ENCODE measurements around the gene CDC42EP3. TPM values are rescaled to one million over a fixed set of nuclear protein-coding genes. Genes with fewer than 3 reads are reported as not detected.

Gene CDC42EP3
- total RNA-seq, 1 experiment from 2014 or later = 31.5 TPM

DNA sequence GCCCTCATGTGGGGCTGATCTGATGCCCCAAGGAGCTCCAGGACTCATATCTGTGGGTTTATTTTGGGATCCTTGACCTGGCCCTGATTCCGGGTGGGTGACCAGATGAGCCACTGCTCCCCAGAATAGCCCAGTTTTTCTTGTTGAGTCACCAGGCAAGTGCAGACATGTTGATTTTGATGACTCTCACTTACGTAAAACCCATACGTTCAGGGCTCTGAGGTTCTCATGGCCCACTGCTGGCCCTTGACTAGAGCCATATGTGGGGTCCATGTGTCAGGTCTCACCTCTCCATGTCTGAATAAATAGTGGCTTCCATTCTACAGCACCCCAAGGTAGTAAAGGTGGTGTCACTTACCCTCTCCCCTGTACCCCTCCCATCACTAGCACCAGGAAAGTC, 41.9 kb downstream of the CDC42EP3 start:
- CTCF ChIA-PET = no interaction called here
- H3K36me3 Mint-ChIP-seq = no peaks in the 10 kb centered on the region
- ATAC-seq = no peak
- H3K27me3 Mint-ChIP-seq (ENCODE audit: low read depth) = no peaks in the 10 kb centered on the region; the same call in 1 of the 2 replicates
- no peaks in the 10 kb centered on the region for H3K4me1 Mint-ChIP-seq
- H3K27ac Mint-ChIP-seq = no peak overlapping the region
- TF ChIP-seq NR2C2 (CRISPR knock-in tag; IDR thresholded peaks at IDR 0.05) (no peak), GRHL2 (CRISPR knock-in tag; IDR thresholded peaks at IDR 0.05; ENCODE audit: insufficient replicate concordance, severe bottlenecking) (no peak), SMAD4 (CRISPR knock-in tag; IDR thresholded peaks at IDR 0.05) (no peak), JAZF1 (CRISPR knock-in tag; IDR thresholded peaks at IDR 0.05) (no peak), RORB (CRISPR knock-in tag; IDR thresholded peaks at IDR 0.05) (no peak), HMGA2 (CRISPR knock-in tag; IDR thresholded peaks at IDR 0.05) (no peak), USF2 (CRISPR knock-in tag; IDR thresholded peaks at IDR 0.05) (no peak), GTF2I (CRISPR knock-in tag; conservative IDR thresholded peaks at IDR 0.05) (no peak), AFF4 (CRISPR knock-in tag; IDR thresholded peaks at IDR 0.05; ENCODE audit: borderline replicate concordance) (no peak), NFE2L1 (CRISPR knock-in tag; IDR thresholded peaks at IDR 0.05) (no peak), TEAD4 (CRISPR knock-in tag; IDR thresholded peaks at IDR 0.05) (no peak), ZMAT4 (CRISPR knock-in tag; IDR thresholded peaks at IDR 0.05) (no peak), NFYB (CRISPR knock-in tag; conservative IDR thresholded peaks at IDR 0.05; ENCODE audit: low read depth) (no peak)
- TF ChIP-seq, protein P1, sequence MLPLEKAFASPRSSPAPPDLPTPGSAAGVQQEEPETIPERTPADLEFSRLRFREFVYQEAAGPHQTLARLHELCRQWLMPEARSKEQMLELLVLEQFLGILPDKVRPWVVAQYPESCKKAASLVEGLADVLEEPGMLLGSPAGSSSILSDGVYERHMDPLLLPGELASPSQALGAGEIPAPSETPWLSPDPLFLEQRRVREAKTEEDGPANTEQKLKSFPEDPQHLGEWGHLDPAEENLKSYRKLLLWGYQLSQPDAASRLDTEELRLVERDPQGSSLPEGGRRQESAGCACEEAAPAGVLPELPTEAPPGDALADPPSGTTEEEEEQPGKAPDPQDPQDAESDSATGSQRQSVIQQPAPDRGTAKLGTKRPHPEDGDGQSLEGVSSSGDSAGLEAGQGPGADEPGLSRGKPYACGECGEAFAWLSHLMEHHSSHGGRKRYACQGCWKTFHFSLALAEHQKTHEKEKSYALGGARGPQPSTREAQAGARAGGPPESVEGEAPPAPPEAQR (CRISPR knock-in tag; IDR thresholded peaks at IDR 0.05) = no peak
- TF ChIP-seq, protein P2, sequence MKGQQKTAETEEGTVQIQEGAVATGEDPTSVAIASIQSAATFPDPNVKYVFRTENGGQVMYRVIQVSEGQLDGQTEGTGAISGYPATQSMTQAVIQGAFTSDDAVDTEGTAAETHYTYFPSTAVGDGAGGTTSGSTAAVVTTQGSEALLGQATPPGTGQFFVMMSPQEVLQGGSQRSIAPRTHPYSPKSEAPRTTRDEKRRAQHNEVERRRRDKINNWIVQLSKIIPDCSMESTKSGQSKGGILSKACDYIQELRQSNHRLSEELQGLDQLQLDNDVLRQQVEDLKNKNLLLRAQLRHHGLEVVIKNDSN (CRISPR knock-in tag; IDR thresholded peaks at IDR 0.05) = no peak
- TF ChIP-seq, protein P3, sequence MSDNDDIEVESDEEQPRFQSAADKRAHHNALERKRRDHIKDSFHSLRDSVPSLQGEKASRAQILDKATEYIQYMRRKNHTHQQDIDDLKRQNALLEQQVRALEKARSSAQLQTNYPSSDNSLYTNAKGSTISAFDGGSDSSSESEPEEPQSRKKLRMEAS (CRISPR knock-in tag; IDR thresholded peaks at IDR 0.05) = no peak
- DNase-seq (ENCODE audit: low spot score) = no peak
- POLR2A ChIA-PET = no interaction called here
- no peaks in the 10 kb centered on the region; the same call in 1 of the 2 replicates for H3K9me3 Mint-ChIP-seq
- H3K4me3 Mint-ChIP-seq = no peak overlapping the region

DNA sequence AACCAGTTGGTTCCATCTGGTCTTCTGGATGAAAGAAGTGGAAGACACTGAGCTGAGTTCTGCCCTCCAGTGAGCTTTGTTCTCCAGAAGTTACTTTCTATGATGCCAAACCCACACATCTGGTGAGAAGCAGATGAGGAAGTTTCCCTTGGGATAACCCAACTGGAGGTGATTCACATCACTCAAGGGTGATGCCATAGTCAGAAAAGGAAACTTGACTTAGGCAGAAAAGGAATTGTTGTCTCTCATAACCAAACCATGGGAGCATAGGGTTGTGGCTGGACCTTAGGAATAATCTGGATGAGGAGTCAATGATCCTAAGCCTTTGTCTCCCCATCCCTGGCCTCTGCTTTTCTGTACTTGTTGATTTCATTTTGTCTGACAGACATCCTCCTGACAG, 43.7 kb downstream of the CDC42EP3 start:
- CTCF ChIA-PET = interaction anchor here (0.6 kb wide), 1 partner anchor 214 kb away, joined by 5 read pairs; no protein-coding TSS in a partner anchor
- no peak overlapping the region for H3K27ac Mint-ChIP-seq

More for the DNA sequence above, 43.7 kb downstream of the CDC42EP3 start:
- TF ChIP-seq ZNF263 (CRISPR knock-in tag; IDR thresholded peaks at IDR 0.05; ENCODE audit: low read depth) (no peak), ATF6 (CRISPR knock-in tag; IDR thresholded peaks at IDR 0.05) (no peak), GTF2I (CRISPR knock-in tag; conservative IDR thresholded peaks at IDR 0.05) (no peak)
- Mint-ChIP-seq H3K4me1 (no peaks in the 10 kb centered on the region), H3K36me3 (no peaks in the 10 kb centered on the region), H3K27me3 (ENCODE audit: low read depth) (no peaks in the 10 kb centered on the region; the same call in 1 of the 2 replicates), H3K9me3 (no peaks in the 10 kb centered on the region), H3K4me3 (no peak overlapping the region)
- DNase-seq (ENCODE audit: low spot score) = no peak
- no peak for ATAC-seq
- POLR2A ChIA-PET = no interaction called here
